COLO668 (cell line): ENCODE data around the gene PARP3.
A peak's percentile ranks its signal among the peaks of the same experiment; 100 is the strongest.

Experiments used
- DNase-seq: peaks from one replicate; lab custom pipeline; 2025; ENCODE audit not compliant: unreplicated experiment; lab: John Stamatoyannopoulos, UW

The PARP3 gene

GRCh38 chr3:51947215-51947900 lies 5.2 kb downstream of the PARP3 start:
- DNase-seq = no peak

DNA sequence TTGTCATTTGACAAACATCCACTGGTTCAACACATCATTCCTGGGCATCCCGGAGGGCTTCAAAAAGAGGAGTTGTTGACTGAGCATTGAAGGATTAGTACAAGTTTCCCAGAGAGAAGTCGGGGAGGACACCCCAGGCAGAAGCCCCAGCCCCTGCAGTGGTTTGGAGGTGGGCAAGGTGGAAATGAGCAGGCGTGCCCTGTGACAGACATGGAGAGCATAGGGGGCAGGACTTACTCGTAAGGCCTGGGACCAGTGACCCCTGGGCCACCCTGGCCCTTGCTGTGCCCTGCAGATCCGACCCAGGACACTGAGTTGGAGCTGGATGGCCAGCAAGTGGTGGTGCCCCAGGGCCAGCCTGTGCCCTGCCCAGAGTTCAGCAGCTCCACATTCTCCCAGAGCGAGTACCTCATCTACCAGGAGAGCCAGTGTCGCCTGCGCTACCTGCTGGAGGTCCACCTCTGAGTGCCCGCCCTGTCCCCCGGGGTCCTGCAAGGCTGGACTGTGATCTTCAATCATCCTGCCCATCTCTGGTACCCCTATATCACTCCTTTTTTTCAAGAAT lies 5.9 kb downstream of the PARP3 start:
- no peak for DNase-seq

DNA sequence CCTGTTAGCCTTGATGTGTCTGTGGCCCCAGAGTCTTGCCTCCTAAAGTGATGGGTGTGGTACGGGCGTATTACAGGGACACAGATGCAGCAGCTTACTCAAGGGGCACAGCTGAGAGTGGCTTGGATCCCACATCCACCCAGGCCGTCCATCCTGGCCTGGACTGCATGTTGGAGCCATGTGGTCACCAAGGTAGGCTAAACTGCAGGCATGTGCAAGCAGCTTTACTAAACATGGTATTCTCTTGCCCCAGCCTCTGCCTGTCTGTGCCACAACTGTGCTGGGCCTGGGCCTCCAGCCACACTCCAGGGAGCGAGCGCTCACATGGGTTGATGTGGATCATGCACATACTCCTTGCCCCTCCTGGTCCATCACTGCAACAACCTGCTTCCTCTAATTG lies 7.0 kb downstream of the PARP3 start:
- DNase-seq = no peak

DNA sequence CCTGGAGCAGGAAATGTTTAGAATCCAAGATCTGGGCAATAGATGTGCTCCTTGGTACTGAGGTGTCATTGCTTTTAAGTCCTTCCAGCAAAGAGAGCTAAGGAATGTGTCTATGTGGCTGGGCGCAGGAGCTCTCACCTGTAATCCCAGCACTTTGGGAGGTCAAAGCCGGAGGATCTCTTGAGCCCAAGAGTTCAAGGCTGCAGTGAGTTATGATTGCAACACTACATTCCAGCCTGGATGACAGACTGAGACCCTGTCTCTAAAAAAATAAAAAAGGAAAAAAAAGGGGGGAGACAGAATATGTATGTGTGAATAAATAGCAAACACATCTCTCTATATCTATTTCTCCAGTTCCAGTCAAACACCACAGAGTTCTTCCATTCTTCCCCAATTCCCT lies 8.7 kb downstream of the PARP3 start:
- DNase-seq = no peak

GRCh38 chr3:51953445-51953844 lies 11.3 kb downstream of the PARP3 start:
- DNase-seq = peak; percentile 8

GRCh38 chr3:51954105-51954504 lies 11.9 kb downstream of the PARP3 start:
- no peak for DNase-seq

DNA sequence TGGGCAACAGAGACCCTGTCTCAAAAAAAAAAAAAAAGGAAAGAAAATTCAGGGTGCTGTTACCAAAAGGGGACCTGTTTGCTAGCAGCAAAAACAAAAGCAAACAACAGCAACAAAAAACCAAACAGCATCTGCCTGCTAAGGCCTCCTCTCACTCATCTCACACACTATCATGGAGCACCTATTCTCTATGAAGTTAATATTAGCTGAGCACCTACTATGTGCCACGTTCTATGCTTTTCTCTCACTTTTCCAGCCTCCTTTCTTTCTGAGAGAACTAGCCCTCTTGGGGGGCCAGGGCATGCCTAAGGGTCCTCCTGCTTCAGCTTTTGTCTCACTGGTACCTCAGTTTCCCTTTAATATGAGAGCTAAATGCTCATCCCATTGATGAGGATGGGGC lies 12.6 kb downstream of the PARP3 start:
- no peak for DNase-seq

DNA sequence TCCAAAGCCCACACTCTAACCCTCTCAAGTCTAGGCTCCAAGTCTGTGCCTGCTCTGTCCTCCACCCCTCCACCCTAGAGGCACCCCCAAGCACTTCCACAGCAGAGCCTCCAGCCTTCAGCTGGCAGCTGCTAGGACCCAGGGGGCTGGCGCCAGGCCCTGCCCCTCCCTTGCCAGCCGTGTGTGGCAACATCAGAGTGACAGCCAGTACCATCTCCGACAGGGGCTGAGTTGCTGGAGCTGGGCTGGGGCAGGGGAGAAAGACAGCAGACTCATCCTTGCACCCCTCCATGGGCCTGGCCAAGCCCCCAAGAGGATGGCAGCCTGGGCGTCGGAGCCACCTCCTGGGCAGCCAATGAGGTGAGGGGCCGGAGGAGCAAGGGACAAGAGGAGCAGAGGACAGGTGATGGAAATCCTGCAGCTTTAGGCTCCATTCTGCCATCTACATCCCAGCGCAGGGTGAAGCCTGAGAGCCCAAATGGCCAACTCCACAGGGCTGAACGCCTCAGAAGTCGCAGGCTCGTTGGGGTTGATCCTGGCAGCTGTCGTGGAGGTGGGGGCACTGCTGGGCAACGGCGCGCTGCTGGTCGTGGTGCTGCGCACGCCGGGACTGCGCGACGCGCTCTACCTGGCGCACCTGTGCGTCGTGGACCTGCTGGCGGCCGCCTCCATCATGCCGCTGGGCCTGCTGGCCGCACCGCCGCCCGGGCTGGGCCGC lies 13.2 kb downstream of the PARP3 start, which contains the start of gene GPR62:
GPR62 (plus strand) TSS at position 207 of the 718 bp plus-strand sequence; CDS start at position 479, 272 bp downstream.
- no peak for DNase-seq

GRCh38 chr3:51955893-51956770 lies 14.0 kb downstream of the PARP3 start:
- DNase-seq = no peak

DNA sequence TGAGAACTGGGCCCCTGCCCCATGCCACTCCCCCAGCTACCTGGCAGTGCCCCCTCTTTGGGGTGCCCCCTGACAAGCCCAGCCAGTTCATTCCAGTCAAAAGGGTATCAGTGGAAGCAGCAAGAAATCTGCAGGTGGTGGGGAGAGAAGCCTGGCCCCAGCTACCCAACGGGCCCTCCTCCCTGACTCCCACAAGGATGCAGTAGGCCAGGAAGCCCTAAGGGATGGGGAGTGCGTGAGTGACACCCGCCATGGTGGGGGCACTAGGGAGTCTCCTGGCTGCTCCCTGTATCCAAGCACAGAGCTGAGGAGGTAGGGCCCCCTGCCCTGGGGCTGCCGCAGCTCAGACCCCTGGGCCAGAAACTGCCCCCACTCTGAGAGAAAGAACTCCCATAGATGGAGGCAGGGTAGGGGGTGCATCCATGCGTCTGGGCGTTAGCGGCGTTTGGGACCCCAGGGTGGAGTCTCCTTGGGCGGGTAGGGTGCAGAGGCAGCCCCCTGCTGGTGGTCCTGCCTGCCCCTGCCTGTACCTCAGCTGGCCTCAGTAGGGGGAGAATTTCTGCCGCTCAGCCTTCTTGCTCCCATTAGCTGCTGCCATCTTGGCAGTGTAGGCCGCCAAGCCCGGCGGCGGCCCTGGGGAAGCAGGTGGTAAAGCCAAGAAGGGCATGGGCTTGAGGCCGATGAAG lies 15.5 kb downstream of the PARP3 start:
- no peak for DNase-seq

GRCh38 chr3:51958603-51959521 lies 16.7 kb downstream of the PARP3 start:
- no peak for DNase-seq

- DNase-seq = no peak
Observed at GRCh38 chr3:51959651-51960050, 17.5 kb downstream of the PARP3 start.

- no peak for DNase-seq
Observed at GRCh38 chr3:51960386-51960785, 18.2 kb downstream of the PARP3 start.

DNA sequence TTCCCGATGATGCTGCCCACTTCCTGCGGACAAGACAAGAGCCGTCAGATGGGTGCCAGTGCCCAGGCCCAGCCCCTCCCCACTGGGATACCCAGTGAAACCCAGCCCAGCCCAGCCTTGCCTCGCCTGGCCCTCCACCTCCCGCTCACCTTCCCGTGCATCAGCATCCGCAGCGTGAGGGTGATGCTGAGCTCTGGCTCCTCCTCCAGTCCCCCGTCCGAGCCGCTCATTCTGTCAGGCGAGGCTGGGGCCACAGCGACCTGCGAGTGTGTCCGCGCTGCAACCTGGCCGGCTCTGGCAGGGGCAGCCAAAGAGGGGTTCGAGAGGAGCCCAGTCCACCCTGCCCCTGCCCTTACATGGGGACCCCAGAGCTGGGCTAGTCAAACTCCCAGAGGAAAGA lies 18.8 kb downstream of the PARP3 start:
- DNase-seq = no peak

- DNase-seq = no peak
Observed at GRCh38 chr3:51961602-51962569, 19.7 kb downstream of the PARP3 start.

- DNase-seq = no peak
Observed at GRCh38 chr3:51962854-51963530, 20.8 kb downstream of the PARP3 start.

- peak; percentile 70 for DNase-seq
Observed at GRCh38 chr3:51963951-51964451, 21.8 kb downstream of the PARP3 start.

DNA sequence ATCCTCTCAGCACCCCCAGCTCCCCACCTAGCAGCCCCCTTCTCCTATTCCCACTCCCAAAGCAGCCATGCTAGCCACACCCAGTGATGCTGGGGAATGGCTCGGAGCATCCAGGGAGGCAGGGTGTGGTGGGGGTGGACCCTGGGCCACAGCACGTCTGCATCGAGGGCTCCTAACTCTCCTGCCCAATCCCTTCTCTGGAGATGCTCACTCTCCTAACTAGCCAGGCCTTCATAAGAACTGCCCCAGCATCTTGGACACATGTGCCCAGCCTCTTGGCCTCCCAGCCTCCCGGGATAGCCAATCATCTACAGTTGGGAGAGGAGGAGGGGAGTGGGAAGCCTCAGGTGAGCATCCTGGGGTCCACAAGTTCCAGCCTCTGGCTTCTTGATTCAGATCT lies 22.4 kb downstream of the PARP3 start:
- DNase-seq = no peak
